Esophagus squamous epithelium (tissue), 5 donors: ENCODE data around the gene APOBEC3A. TPM values are rescaled to one million over a fixed set of nuclear protein-coding genes. Genes with fewer than 3 reads are reported as not detected.

Source experiments
- DNase-seq: peaks from one replicate; lab custom pipeline; 2025; lab: John Stamatoyannopoulos, UW
- H3K27ac ChIP-seq, 4 donors: fragments of 200-600 bp; sonication (generic); one replicate each; pipeline ENCODE4 v1.5.1; 2016 to 2019; ENCODE audit warnings: mild to moderate bottlenecking in 1 of 4
- H3K27me3 ChIP-seq, 4 donors: fragments of 200-600 bp; sonication (generic); 1 replicate in 3 of 4; 2 replicates in 1 of 4; pipeline versions ENCODE4 v1.5.1 to v1.6.0; 2017 to 2021; ENCODE audit warnings: antibody characterized with exemption in 1 of 4
- H3K36me3 ChIP-seq, 3 donors: fragments of 200-600 bp; sonication (generic); one replicate each; pipeline ENCODE4 v1.5.1; 2016 to 2019
- H3K4me1 ChIP-seq, 3 donors: fragments of 200-600 bp; sonication (generic); one replicate each; pipeline ENCODE4 v1.5.1; 2017 to 2019
- H3K4me3 ChIP-seq, 4 donors: fragments of 200-600 bp; sonication (generic); 1 replicate in 3 of 4; 2 replicates in 1 of 4; pipeline ENCODE4 v1.5.1; 2016 to 2019; ENCODE audit warnings: mild to moderate bottlenecking in 2 of 4, moderate library complexity in 1 of 4
- H3K9me3 ChIP-seq, 3 donors: fragments of 200-600 bp; sonication (generic); one replicate each; pipeline ENCODE4 v1.5.1; 2016 to 2019
- CTCF ChIP-seq, 6 experiments: fragments of 450-650 bp in 4 of 6; fragments of 200-600 bp in 2 of 6; sonication (generic) in 2 of 6; IDR thresholded peaks; one replicate each; pipeline ENCODE4 v1.5.1; 2016 to 2019; ENCODE audit warnings: antibody characterized with exemption in 6 of 6, mild to moderate bottlenecking in 4 of 6, moderate library complexity in 4 of 6
- POLR2A ChIP-seq, 4 donors: fragments of 450-650 bp; IDR thresholded peaks; one replicate each; pipeline ENCODE4 v1.6.1; 2017; ENCODE audit warnings: antibody characterized with exemption in 4 of 4, mild to moderate bottlenecking in 4 of 4, moderate library complexity in 3 of 4
- WGBS, 2 donors: methylation state at CpG; one replicate each; pipeline ENCODE4 v1.1.5; 2018; 5-methylcytosine and 5-hydroxymethylcytosine counted together
- intact Hi-C: fragments of 100-400 bp; cut with DNase I; formaldehyde crosslinking; loops from one replicate; pipeline ENCODE4 v1.15.0; 2022
- total RNA-seq, 4 donors: library from RNA; depleted of rRNA; stranded (reverse); fragments of >200 nt; gene quantifications; one replicate each; pipeline ENCODE4 v1.1.0, GENCODE V29; 2016
- donor health status: DM: yes; HTN: yes; CAD: no.

The APOBEC3A gene
- total RNA-seq, 4 donors from 2014 or later = 0.57 to 27.3 (median 1.3) TPM

GRCh38 chr22:38936562-38936961 lies 20.8 kb upstream of the APOBEC3A start:
- Histone ChIP-seq H3K9me3 (no peaks in the 10 kb centered on the region), H3K4me1 (peaks cover 0 to 16% (median 0%) of the 10 kb centered on the region in 3 donors), H3K27ac (no peak overlapping the region), H3K36me3 (no peaks in the 10 kb centered on the region), H3K27me3 (no peaks in the 10 kb centered on the region), H3K4me3 (no peak overlapping the region)
- TF ChIP-seq POLR2A (IDR thresholded peaks at IDR 0.05) = no peak
- DNase-seq = no peak
- WGBS, 2 donors = 81 to 82% methylated on average over 12 to 16 of the region's 17 CpGs
- intact Hi-C loops = no loop called here

- 96 to 100% methylated on average over 3 to 4 of the region's 4 CpGs for WGBS, 2 donors
- H3K4me3 ChIP-seq = no peak overlapping the region
- no peak for DNase-seq
- intact Hi-C loops = no loop called here
- no peak overlapping the region for H3K27ac ChIP-seq
- no peaks in the 10 kb centered on the region for H3K27me3 ChIP-seq
- H3K4me1 ChIP-seq = peaks cover 0 to 16% (median 0%) of the 10 kb centered on the region in 3 donors
- TF ChIP-seq POLR2A (IDR thresholded peaks at IDR 0.05) (no peak), CTCF (IDR thresholded peaks at IDR 0.05) (no peak)
- no peaks in the 10 kb centered on the region for H3K36me3 ChIP-seq
- H3K9me3 ChIP-seq = no peaks in the 10 kb centered on the region
Measured at GRCh38 chr22:38937036-38937435, 20.4 kb upstream of the APOBEC3A start.

- WGBS, 2 donors = 90 to 91% methylated on average over 12 of the region's 12 CpGs
- H3K36me3 ChIP-seq = no peaks in the 10 kb centered on the region
- TF ChIP-seq CTCF (IDR thresholded peaks at IDR 0.05) (no peak), POLR2A (IDR thresholded peaks at IDR 0.05) (no peak)
- peaks cover 0 to 16% (median 0%) of the 10 kb centered on the region in 3 donors for H3K4me1 ChIP-seq
- H3K27ac ChIP-seq = no peak overlapping the region
- DNase-seq = no peak
- intact Hi-C loops = no loop called here
- peaks cover 0 to 3% (median 0%) of the 10 kb centered on the region in 4 donors for H3K27me3 ChIP-seq
- H3K9me3 ChIP-seq = no peaks in the 10 kb centered on the region
- H3K4me3 ChIP-seq = no peak overlapping the region
Measured at GRCh38 chr22:38937541-38937940, 19.9 kb upstream of the APOBEC3A start.

GRCh38 chr22:38938221-38938620 lies 19.2 kb upstream of the APOBEC3A start:
- TF ChIP-seq POLR2A (IDR thresholded peaks at IDR 0.05) = no peak
- no peak for TF ChIP-seq CTCF (IDR thresholded peaks at IDR 0.05)
- peaks cover 0 to 10% (median 0%) of the 10 kb centered on the region in 4 donors for H3K27me3 ChIP-seq
- intact Hi-C loops = no loop called here
- DNase-seq = no peak
- H3K27ac ChIP-seq = no peak overlapping the region
- H3K9me3 ChIP-seq = no peaks in the 10 kb centered on the region
- peaks cover 0 to 18% (median 0%) of the 10 kb centered on the region in 3 donors for H3K4me1 ChIP-seq
- WGBS, 2 donors = 86 to 90% methylated on average over 11 of the region's 11 CpGs
- no peak overlapping the region for H3K4me3 ChIP-seq
- no peaks in the 10 kb centered on the region for H3K36me3 ChIP-seq

GRCh38 chr22:38938925-38939324 lies 18.5 kb upstream of the APOBEC3A start:
- WGBS, 2 donors = 84 to 85% methylated on average over 7 of the region's 7 CpGs
- TF ChIP-seq POLR2A (IDR thresholded peaks at IDR 0.05) (no peak), CTCF (IDR thresholded peaks at IDR 0.05) (no peak)
- Histone ChIP-seq H3K4me1 (peaks cover 0 to 21% (median 0%) of the 10 kb centered on the region in 3 donors), H3K27ac (no peak overlapping the region), H3K9me3 (no peaks in the 10 kb centered on the region), H3K36me3 (no peaks in the 10 kb centered on the region), H3K27me3 (peaks cover 0 to 16% (median 0%) of the 10 kb centered on the region in 4 donors), H3K4me3 (no peak overlapping the region)
- intact Hi-C loops = no loop called here
- DNase-seq = no peak
